Measurements from ENCODE around the gene TRPM1.

The TRPM1 gene

DNA sequence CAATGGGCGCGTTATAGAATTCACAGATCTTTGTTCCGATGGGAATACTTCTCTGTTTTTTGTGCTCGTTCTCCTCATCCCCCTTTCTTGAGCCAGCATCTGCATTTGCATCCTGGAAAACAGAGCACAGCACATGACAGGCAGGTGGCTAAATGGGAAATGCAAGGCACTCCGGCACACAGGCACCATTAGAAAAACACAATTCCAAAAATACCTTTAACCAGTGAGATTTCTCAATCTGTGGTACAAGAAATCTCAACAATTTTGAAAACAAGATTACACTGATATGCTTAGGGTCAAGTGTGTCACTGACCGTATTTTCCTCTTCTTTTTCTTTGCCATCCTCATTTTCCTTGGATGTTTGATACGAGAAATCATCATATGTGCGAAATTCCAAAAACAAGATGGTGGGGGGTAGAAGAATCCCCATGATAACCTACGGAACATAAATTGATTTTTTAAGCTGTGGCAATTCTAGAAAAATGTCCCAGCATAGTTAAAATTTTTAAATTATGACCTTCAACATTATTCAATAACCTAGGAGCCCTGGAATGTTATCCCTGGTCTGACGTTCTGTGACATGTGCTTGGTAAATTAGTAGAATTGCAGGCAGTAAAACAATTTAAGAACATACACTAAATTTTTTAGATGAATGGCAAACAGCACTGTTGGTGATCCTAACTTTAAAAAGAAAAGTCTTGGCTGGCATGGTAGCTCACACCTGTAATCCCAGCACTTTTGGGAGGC, 63.6 kb downstream of the TRPM1 start:
- TF ChIP-seq TAF1 (IDR thresholded peaks at IDR 0.05; ENCODE audit: borderline replicate concordance, insufficient read depth, low read length) (no peak), REST (IDR thresholded peaks at IDR 0.05; ENCODE audit: insufficient read depth in 1 of 2, low read depth in 2 of 2, low read length in 2 of 2) (no peak), SIN3A (IDR thresholded peaks at IDR 0.05; ENCODE audit: borderline replicate concordance, insufficient read depth, low read length) (no peak), POLR2AphosphoS5 (IDR thresholded peaks at IDR 0.05; ENCODE audit: low read depth, low read length) (no peak), FOXP2 (optimal IDR thresholded peaks at IDR 0.05; ENCODE audit: borderline replicate concordance, extremely low read depth, extremely low read length, insufficient read depth) (no peak)

DNA sequence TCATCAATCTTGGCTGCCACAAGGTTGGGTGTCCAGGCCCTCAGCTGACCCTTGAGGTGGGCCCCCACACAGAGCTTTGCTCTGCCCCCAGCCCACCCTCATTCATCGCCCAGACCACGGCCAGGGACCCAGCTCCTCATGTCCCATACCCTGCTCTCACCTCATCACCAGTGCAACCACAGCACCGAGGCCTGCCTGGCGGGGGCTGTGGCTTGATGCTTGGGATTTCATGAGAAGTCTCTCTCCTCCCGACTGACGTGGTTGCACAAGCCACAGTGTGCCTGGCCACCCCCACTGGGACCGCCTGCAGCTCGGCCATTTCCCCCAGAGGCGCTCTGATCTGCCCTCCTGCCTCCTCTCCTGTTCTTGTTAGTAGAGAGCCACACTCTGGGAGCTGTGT, 64.7 kb downstream of the TRPM1 start:
- TF ChIP-seq TAF1 (IDR thresholded peaks at IDR 0.05; ENCODE audit: borderline replicate concordance, insufficient read depth, low read length) (no peak), SIN3A (IDR thresholded peaks at IDR 0.05; ENCODE audit: borderline replicate concordance, insufficient read depth, low read length) (no peak), POLR2AphosphoS5 (IDR thresholded peaks at IDR 0.05; ENCODE audit: low read depth, low read length) (no peak), REST (IDR thresholded peaks at IDR 0.05; ENCODE audit: insufficient read depth in 1 of 2, low read depth in 2 of 2, low read length in 2 of 2) (no peak), FOXP2 (optimal IDR thresholded peaks at IDR 0.05; ENCODE audit: borderline replicate concordance, extremely low read depth, extremely low read length, insufficient read depth) (no peak)

DNA sequence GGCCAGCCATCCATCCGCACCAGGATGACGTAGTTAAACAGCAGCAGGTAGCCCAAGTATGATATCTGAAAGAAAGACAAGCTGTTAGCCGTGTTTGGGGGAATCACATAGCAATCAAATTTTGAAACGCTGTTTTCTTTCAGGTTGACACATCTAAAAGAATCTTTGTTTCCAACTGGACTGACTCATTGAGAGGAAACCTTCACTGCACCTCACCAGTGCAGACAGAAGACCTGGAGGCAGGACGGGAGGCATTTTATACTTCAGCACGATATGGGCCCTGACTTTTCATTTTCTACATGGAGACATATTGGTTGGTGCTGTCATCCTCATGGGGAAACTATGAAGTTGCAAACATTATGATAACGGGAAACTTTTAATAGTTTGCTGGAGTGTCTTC, 65.9 kb downstream of the TRPM1 start:
- TF ChIP-seq SIN3A (IDR thresholded peaks at IDR 0.05; ENCODE audit: borderline replicate concordance, insufficient read depth, low read length) (no peak), REST (IDR thresholded peaks at IDR 0.05; ENCODE audit: insufficient read depth in 1 of 2, low read depth in 2 of 2, low read length in 2 of 2) (no peak)

- TF ChIP-seq REST (IDR thresholded peaks at IDR 0.05; ENCODE audit: insufficient read depth in 1 of 2, low read depth in 2 of 2, low read length in 2 of 2) (no peak), TAF1 (IDR thresholded peaks at IDR 0.05; ENCODE audit: borderline replicate concordance, insufficient read depth, low read length) (no peak), POLR2AphosphoS5 (IDR thresholded peaks at IDR 0.05; ENCODE audit: low read depth, low read length) (no peak), SIN3A (IDR thresholded peaks at IDR 0.05; ENCODE audit: borderline replicate concordance, insufficient read depth, low read length) (no peak), FOXP2 (optimal IDR thresholded peaks at IDR 0.05; ENCODE audit: borderline replicate concordance, extremely low read depth, extremely low read length, insufficient read depth) (no peak)
Measured at GRCh38 chr15:31034152-31034551, 67.4 kb downstream of the TRPM1 start.

GRCh38 chr15:31032961-31033371, 68.6 kb downstream of the TRPM1 start:
- TF ChIP-seq FOXP2 (optimal IDR thresholded peaks at IDR 0.05; ENCODE audit: borderline replicate concordance, extremely low read depth, extremely low read length, insufficient read depth) (no peak), POLR2AphosphoS5 (IDR thresholded peaks at IDR 0.05; ENCODE audit: low read depth, low read length) (no peak), SIN3A (IDR thresholded peaks at IDR 0.05; ENCODE audit: borderline replicate concordance, insufficient read depth, low read length) (no peak), REST (IDR thresholded peaks at IDR 0.05; ENCODE audit: insufficient read depth in 1 of 2, low read depth in 2 of 2, low read length in 2 of 2) (no peak), TAF1 (IDR thresholded peaks at IDR 0.05; ENCODE audit: borderline replicate concordance, insufficient read depth, low read length) (no peak)
